Neutrophil (primary cell): Measurements from ENCODE around the gene CENPB.
A peak's percentile ranks its signal among the peaks of the same experiment; 100 is the strongest.

ENCODE experiments used
- H3K27ac ChIP-seq: fragments of 200-600 bp; sonication (generic); 2 replicates; pipeline ENCODE4 v1.5.1; 2016; ENCODE audit warnings: mild to moderate bottlenecking, moderate library complexity
- H3K27me3 ChIP-seq: fragments of 200-600 bp; sonication (generic); 2 replicates; pipeline ENCODE4 v1.6.0; 2016; ENCODE audit warnings: mild to moderate bottlenecking
- H3K36me3 ChIP-seq: fragments of 200-600 bp; sonication (generic); 2 replicates; pipeline ENCODE4 v1.5.1; 2017
- H3K4me1 ChIP-seq, 2 experiments: fragments of 200-600 bp in 1 of 2; sonication (generic) in 1 of 2; 1 replicate in 1 of 2; 2 replicates in 1 of 2; pipeline versions ENCODE4 v1.5.1 to v1.6.1; 2013 to 2016; ENCODE audit warnings: low read depth in 1 of 2, low read length in 1 of 2, mild to moderate bottlenecking in 1 of 2, moderate library complexity in 1 of 2; ENCODE audit not compliant: control insufficient read depth in 1 of 2, insufficient read depth in 1 of 2
- H3K4me3 ChIP-seq, 2 experiments: fragments of 200-600 bp in 1 of 2; sonication (generic) in 1 of 2; 1 replicate in 1 of 2; 2 replicates in 1 of 2; pipeline ENCODE4 v1.5.1; 2013 to 2016; ENCODE audit warnings: low read depth in 1 of 2, low read length in 1 of 2, mild to moderate bottlenecking in 1 of 2, moderate library complexity in 1 of 2
- H3K9me3 ChIP-seq: fragments of 200-600 bp; sonication (generic); 2 replicates; pipeline ENCODE4 v1.5.1; 2016
- CTCF ChIP-seq: fragments of 200-600 bp; sonication (generic); IDR thresholded peaks from 2 replicates; pipeline ENCODE4 v1.5.1; 2016; ENCODE audit warnings: antibody characterized with exemption

The CENPB gene

GRCh38 chr20:3788685-3789155, 2.2 kb upstream of the CENPB start:
- no peak overlapping the region for H3K4me3 ChIP-seq
- H3K27me3 ChIP-seq: no peaks in the 10 kb centered on the region
- peaks cover 27 to 32% of the 10 kb centered on the region in 2 experiments for H3K4me1 ChIP-seq
- H3K9me3 ChIP-seq: no peaks in the 10 kb centered on the region
- TF ChIP-seq CTCF: no peak
- H3K27ac ChIP-seq: no peak overlapping the region
- H3K36me3 ChIP-seq: no peaks in the 10 kb centered on the region

GRCh38 chr20:3787324-3788014, 929 bp upstream of the CENPB start:
- no peak overlapping the region for H3K27ac ChIP-seq
- H3K36me3 ChIP-seq: no peaks in the 10 kb centered on the region
- peaks cover 27 to 32% of the 10 kb centered on the region in 2 experiments for H3K4me1 ChIP-seq
- TF ChIP-seq CTCF: no peak
- peak overlapping the region; percentile 58 to 68 for H3K4me3 ChIP-seq
- no peaks in the 10 kb centered on the region for H3K9me3 ChIP-seq
- H3K27me3 ChIP-seq: no peaks in the 10 kb centered on the region

GRCh38 chr20:3786126-3786484, 435 bp downstream of the CENPB start:
- TF ChIP-seq CTCF: no peak
- Histone ChIP-seq H3K9me3 (no peaks in the 10 kb centered on the region), H3K27me3 (no peaks in the 10 kb centered on the region), H3K4me1 (peaks cover 32 to 37% of the 10 kb centered on the region in 2 experiments), H3K36me3 (no peaks in the 10 kb centered on the region), H3K27ac (peak overlapping the region; percentile 52), H3K4me3 (peak overlapping the region; percentile 58 to 59)

- TF ChIP-seq CTCF: no peak
- H3K27me3 ChIP-seq: peaks cover 2% of the 10 kb centered on the region
- no peaks in the 10 kb centered on the region for H3K9me3 ChIP-seq
- H3K36me3 ChIP-seq: no peaks in the 10 kb centered on the region
- peak overlapping the region; percentile 58 to 59 for H3K4me3 ChIP-seq
- H3K27ac ChIP-seq: peak overlapping the region; percentile 52
- peaks cover 38 to 44% of the 10 kb centered on the region in 2 experiments for H3K4me1 ChIP-seq
These were observed 1.1 kb downstream of the CENPB start for GRCh38 chr20:3785240-3786125.

- TF ChIP-seq CTCF: no peak
- Histone ChIP-seq H3K9me3 (no peaks in the 10 kb centered on the region), H3K27ac (no peak overlapping the region), H3K4me3 (no peak overlapping the region), H3K4me1 (peaks cover 39 to 41% of the 10 kb centered on the region in 2 experiments), H3K27me3 (peaks cover 8% of the 10 kb centered on the region), H3K36me3 (no peaks in the 10 kb centered on the region)
These were observed 1.7 kb downstream of the CENPB start for GRCh38 chr20:3784863-3785239.
